Measurements from ENCODE around the gene APMAP.

The APMAP gene

GRCh38 chr20:24983896-24984295 is 8.7 kb downstream of the APMAP start:
- TF ChIP-seq ZNF274 (IDR thresholded peaks at IDR 0.05; ENCODE audit: low read depth, low read length): no peak
- H3K4me3 ChIP-seq (ENCODE audit: low read length): no peak overlapping the region

GRCh38 chr20:24981790-24982189 is 10.8 kb downstream of the APMAP start:
- TF ChIP-seq ZNF274 (IDR thresholded peaks at IDR 0.05; ENCODE audit: low read depth, low read length): no peak

GRCh38 chr20:24981282-24981681 is 11.3 kb downstream of the APMAP start:
- TF ChIP-seq ZNF274 (IDR thresholded peaks at IDR 0.05; ENCODE audit: low read depth, low read length): no peak
- H3K4me3 ChIP-seq (ENCODE audit: low read length): no peak overlapping the region

More at GRCh38 chr20:24981790-24982189, 10.8 kb downstream of the APMAP start:
- no peak overlapping the region for H3K4me3 ChIP-seq (ENCODE audit: low read length)

DNA sequence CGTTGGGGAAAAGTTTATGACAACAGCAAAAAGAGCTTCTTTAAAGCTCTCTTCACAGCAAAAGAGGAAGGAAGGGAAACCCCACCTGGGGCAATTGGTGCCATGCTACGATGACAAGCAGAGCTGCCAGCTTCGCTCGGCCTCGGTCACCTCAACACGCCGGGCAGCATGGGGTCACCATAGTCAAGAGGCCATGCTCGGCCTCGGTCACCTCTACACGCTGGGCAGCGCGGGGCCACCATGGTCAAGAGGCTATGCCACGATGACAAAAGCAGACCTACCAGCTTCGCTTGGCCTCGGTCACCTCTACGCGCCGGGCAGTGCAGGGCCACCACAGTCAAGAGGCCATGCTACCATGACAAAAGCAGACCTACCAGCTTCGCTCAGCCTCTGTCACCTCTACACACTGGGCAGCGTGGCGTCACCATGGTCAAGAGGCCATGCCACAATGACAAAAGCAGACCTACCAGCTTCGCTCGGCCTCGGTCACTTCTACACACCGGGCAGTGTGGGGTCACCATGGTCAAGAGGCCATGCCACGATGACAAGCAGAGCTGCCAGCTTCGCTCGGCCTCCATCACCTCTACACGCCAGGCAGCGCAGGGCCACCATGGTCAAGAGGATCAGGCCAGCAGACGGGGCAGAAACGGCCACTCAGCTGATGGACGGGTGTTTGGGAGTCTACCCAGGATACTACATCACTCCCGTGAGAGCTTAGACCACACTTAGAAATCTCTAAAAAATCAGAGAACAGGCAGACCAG is 12.1 kb downstream of the APMAP start:
- no peak overlapping the region for H3K4me3 ChIP-seq (ENCODE audit: low read length)
- TF ChIP-seq ZNF274 (IDR thresholded peaks at IDR 0.05; ENCODE audit: low read depth, low read length): no peak

DNA sequence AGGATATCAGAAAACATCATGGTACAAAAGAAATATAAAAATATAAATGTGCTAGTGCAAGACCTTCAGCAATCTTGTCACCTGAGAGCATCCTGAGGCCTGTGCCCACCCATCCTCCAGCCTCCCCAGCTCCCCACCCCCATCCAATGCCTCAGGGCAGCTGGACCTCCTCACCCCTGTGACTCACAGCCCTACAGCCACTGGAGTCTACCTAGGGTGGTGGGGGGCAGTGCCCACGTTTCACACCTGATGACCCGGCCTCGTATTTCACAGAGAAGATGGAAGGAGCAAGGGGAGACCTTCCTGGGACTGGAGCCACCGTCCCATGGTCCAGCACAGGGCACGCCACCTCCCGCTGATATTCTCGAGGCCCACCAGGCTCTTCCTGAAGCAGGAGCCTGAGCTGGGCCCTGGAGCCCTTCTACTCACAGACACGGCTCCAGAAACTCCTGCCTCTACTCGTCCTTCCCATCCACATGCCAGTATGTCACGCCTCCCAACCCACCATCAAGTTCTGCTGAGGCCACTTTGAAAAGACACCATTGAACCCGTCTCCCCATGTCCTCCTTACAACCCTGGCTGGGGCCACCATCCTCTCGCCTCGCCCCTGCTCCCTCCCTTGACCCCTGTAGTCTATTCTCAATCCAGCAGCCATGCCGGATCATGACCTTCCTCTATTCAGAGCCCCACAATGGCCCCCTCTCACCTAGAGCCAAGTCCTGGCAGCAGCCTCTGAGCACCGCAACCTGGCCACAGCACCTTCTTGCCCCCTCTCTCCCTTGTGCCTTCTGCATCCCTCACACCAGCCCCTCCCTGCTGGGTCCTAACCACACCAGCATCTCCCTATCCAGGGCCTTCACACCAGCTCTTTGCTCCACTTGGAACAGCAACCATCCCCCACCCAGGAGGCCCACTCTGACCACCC is 13.3 kb downstream of the APMAP start:
- TF ChIP-seq ZNF274 (IDR thresholded peaks at IDR 0.05; ENCODE audit: low read depth, low read length): no peak
- H3K4me3 ChIP-seq (ENCODE audit: low read length): no peak overlapping the region

- TF ChIP-seq ZNF274 (IDR thresholded peaks at IDR 0.05; ENCODE audit: low read depth, low read length): no peak
Observed at GRCh38 chr20:24978513-24978912, 14.0 kb downstream of the APMAP start.

GRCh38 chr20:24977797-24978196 is 14.8 kb downstream of the APMAP start:
- no peak for TF ChIP-seq ZNF274 (IDR thresholded peaks at IDR 0.05; ENCODE audit: low read depth, low read length)
- H3K4me3 ChIP-seq (ENCODE audit: low read length): no peak overlapping the region

More at GRCh38 chr20:24978513-24978912, 14.0 kb downstream of the APMAP start:
- H3K4me3 ChIP-seq (ENCODE audit: low read length): no peak overlapping the region

DNA sequence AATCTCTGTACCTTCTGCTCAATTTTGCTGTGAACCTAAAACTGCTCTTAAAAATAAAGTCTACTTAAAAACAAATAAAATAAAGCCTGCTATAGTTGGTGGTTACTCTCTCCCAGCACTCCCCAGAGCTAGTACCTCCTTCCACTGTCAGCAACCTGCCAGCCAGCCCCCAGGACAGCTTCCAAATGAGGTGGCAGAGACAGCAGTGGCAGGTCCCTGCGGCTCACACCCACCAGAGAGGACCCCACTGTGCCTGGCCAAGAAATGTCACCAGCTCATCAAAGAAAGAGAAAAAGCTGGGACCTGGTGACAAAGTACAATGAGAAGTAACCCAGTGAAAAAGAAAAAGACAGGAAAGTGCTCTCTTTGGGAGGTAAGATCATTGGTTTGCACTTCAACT is 15.2 kb downstream of the APMAP start:
- H3K4me3 ChIP-seq (ENCODE audit: low read length): no peak overlapping the region
- no peak for TF ChIP-seq ZNF274 (IDR thresholded peaks at IDR 0.05; ENCODE audit: low read depth, low read length)

GRCh38 chr20:24972341-24972740 is 20.2 kb downstream of the APMAP start:
- no peak for TF ChIP-seq ZNF274 (IDR thresholded peaks at IDR 0.05; ENCODE audit: low read depth, low read length)
- H3K4me3 ChIP-seq (ENCODE audit: low read length): no peak overlapping the region

GRCh38 chr20:24971376-24972101 is 21.0 kb downstream of the APMAP start:
- no peak for TF ChIP-seq ZNF274 (IDR thresholded peaks at IDR 0.05; ENCODE audit: low read depth, low read length)
- no peak overlapping the region for H3K4me3 ChIP-seq (ENCODE audit: low read length)

- no peak overlapping the region for H3K4me3 ChIP-seq (ENCODE audit: low read length)
- no peak for TF ChIP-seq ZNF274 (IDR thresholded peaks at IDR 0.05; ENCODE audit: low read depth, low read length)
Observed at GRCh38 chr20:24970754-24971153, 21.8 kb downstream of the APMAP start.

DNA sequence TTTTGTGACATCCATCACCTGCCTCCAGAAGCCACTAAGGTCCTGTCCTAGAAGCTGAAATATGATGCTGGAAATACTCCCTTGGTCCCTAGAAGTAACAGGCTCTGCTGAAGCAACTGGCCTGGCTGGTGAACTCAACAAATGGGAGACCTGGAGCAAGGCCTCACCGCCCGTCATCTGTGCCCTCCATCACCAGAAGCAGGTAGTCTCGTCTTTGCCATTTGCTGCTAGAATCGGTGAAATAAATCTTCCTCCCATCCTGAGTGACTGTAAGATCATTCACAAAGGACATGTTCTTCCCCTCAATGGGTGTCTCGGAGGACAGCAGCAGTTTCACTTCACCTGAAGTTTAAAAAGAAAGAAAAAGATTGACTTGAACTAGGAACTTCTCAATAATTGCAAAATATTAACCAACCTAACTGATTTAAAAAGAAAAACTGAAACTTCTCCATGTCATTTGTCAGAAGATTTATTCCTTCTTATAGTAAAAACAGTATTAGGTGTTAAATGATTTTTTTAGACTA is 22.5 kb downstream of the APMAP start:
- no peak overlapping the region for H3K4me3 ChIP-seq (ENCODE audit: low read length)
- TF ChIP-seq ZNF274 (IDR thresholded peaks at IDR 0.05; ENCODE audit: low read depth, low read length): no peak

GRCh38 chr20:24969186-24970029 is 23.1 kb downstream of the APMAP start:
- no peak for TF ChIP-seq ZNF274 (IDR thresholded peaks at IDR 0.05; ENCODE audit: low read depth, low read length)
- H3K4me3 ChIP-seq (ENCODE audit: low read length): no peak overlapping the region
